HEK293 (cell line): ENCODE data around the gene EHMT1.
"Not testable (repeated sequence)": the region's sequence is repeated elsewhere in the genome, so short reads cannot be mapped to it uniquely, and the experiment has no call there.

Experiments
- CTCF ChIA-PET: fragments of 350-600 bp; formaldehyde crosslinking; extraction: SDS; loops from one replicate; lab custom pipeline; 2021; ENCODE audit warnings: antibody characterized with exemption; lab: Yijun Ruan, JAX
- POLR2A ChIA-PET: fragments of 300-600 bp; formaldehyde crosslinking; extraction: SDS; loops from one replicate; lab custom pipeline; 2020; ENCODE audit warnings: antibody characterized with exemption, inconsistent platforms; lab: Yijun Ruan, JAX
- H3K27ac ChIP-seq: fragments of 200-500 bp; sonication (Bioruptor generic); 2 replicates; pipeline ENCODE4 v1.5.1; 2014; ENCODE audit warnings: low read depth, low read length, control low read depth, inconsistent platforms; ENCODE audit errors: extremely low read depth
- H3K36me3 ChIP-seq, 2 experiments: fragments of 200-500 bp in 1 of 2; sonication (Bioruptor generic) in 1 of 2; 1 replicate in 1 of 2; 2 replicates in 1 of 2; pipeline ENCODE4 v1.5.1; 2014 to 2017; ENCODE audit warnings: inconsistent platforms in 2 of 2, low read length in 2 of 2; ENCODE audit not compliant: control insufficient read depth in 2 of 2, insufficient read depth in 1 of 2
- H3K4me1 ChIP-seq: fragments of 200-500 bp; sonication (Bioruptor generic); 2 replicates; pipeline ENCODE4 v1.5.1; 2014; ENCODE audit warnings: mild to moderate bottlenecking, low read length, inconsistent platforms; ENCODE audit not compliant: control insufficient read depth, insufficient read depth
- H3K4me3 ChIP-seq: 2 replicates; pipeline ENCODE4 v1.5.1; 2011; ENCODE audit warnings: low read depth, mild to moderate bottlenecking, control low read depth, low read length, moderate library complexity
- H3K9me3 ChIP-seq: fragments of 200-500 bp; sonication (Bioruptor generic); 2 replicates; pipeline ENCODE4 v1.5.1; 2014; ENCODE audit warnings: low read depth, low read length, inconsistent platforms; ENCODE audit not compliant: control insufficient read depth, insufficient read depth
- BCL11B ChIP-seq: fragments of 450-650 bp; formaldehyde crosslinking; IDR thresholded peaks from 2 replicates; pipeline ENCODE4 v1.5.1; 2016; ENCODE audit warnings: low read depth, missing biosample characterization, missing genetic modification characterization
- YY2 ChIP-seq: fragments of 450-650 bp; formaldehyde crosslinking; IDR thresholded peaks from 2 replicates; pipeline ENCODE4 v1.5.1; 2016; ENCODE audit warnings: missing biosample characterization, missing genetic modification characterization
- ZFHX2 ChIP-seq: fragments of 450-650 bp; formaldehyde crosslinking; conservative IDR thresholded peaks from 2 replicates; pipeline ENCODE4 v1.5.1; 2016; ENCODE audit warnings: missing biosample characterization, missing genetic modification characterization
- ZNF311 ChIP-seq: fragments of 450-650 bp; formaldehyde crosslinking; IDR thresholded peaks from 2 replicates; pipeline ENCODE4 v1.5.1; 2017; ENCODE audit warnings: missing biosample characterization, missing genetic modification characterization, borderline replicate concordance
- ZNF48 ChIP-seq: fragments of 450-650 bp; formaldehyde crosslinking; IDR thresholded peaks from 2 replicates; pipeline ENCODE4 v1.5.1; 2016; ENCODE audit warnings: missing biosample characterization, missing genetic modification characterization
- ZNF555 ChIP-seq: fragments of 450-650 bp; formaldehyde crosslinking; conservative IDR thresholded peaks from 2 replicates; pipeline ENCODE4 v1.5.1; 2017; ENCODE audit warnings: missing biosample characterization, mild to moderate bottlenecking, missing genetic modification characterization, inconsistent platforms
- ZNF785 ChIP-seq: fragments of 450-650 bp; formaldehyde crosslinking; IDR thresholded peaks from 2 replicates; pipeline ENCODE4 v1.5.1; 2016; ENCODE audit warnings: missing biosample characterization, missing genetic modification characterization
- ZSCAN16 ChIP-seq: fragments of 450-650 bp; formaldehyde crosslinking; IDR thresholded peaks from 2 replicates; pipeline ENCODE4 v1.5.1; 2016; ENCODE audit warnings: missing biosample characterization, missing genetic modification characterization
- TF ChIP-seq, protein P1 (sequence below): fragments of 450-650 bp; formaldehyde crosslinking; IDR thresholded peaks from 2 replicates; pipeline ENCODE4 v1.5.1; 2016; ENCODE audit warnings: missing biosample characterization, missing genetic modification characterization
- TF ChIP-seq, protein P2 (sequence below): fragments of 450-650 bp; IDR thresholded peaks from 2 replicates; pipeline ENCODE4 v1.5.1; 2018; ENCODE audit warnings: missing biosample characterization, missing genetic modification characterization
- TF ChIP-seq, protein P3 (sequence below): fragments of 450-650 bp; formaldehyde crosslinking; IDR thresholded peaks from 2 replicates; pipeline ENCODE4 v1.5.1; 2016; ENCODE audit warnings: missing biosample characterization, missing genetic modification characterization
- TF ChIP-seq, protein P4 (sequence below): fragments of 450-650 bp; formaldehyde crosslinking; IDR thresholded peaks from 2 replicates; pipeline ENCODE4 v1.5.1; 2016; ENCODE audit warnings: missing biosample characterization, missing genetic modification characterization, low read depth
- TF ChIP-seq, protein P5 (sequence below): fragments of 450-650 bp; formaldehyde crosslinking; optimal IDR thresholded peaks from 2 replicates; pipeline ENCODE3; 2016; ENCODE audit warnings: missing biosample characterization, mild to moderate bottlenecking, missing genetic modification characterization

The EHMT1 gene

DNA sequence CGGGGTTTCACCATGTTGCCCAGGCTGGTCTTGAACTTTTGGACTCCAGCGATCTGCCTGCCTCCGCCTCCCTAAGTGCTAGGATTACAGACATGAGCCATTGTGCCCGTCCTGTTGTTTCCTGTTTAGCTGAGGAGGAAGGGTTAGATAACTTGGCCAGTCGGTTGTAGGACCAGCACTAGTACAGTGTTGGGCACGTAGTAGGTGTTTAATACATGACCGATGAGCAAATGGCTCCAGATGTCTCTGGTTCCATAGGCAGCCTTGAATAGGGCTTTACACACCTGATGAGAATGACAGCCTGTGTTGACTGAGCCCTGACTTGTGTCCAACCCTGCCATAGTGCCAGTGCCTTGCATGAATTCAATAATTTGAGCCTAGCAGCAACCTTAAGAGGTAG lies 1.8 kb downstream of the EHMT1 start:
- Histone ChIP-seq H3K9me3 (no peaks in the 10 kb centered on the region), H3K4me1 (no peaks in the 10 kb centered on the region), H3K4me3 (no peak overlapping the region), H3K27ac (no peak overlapping the region), H3K36me3 (peaks cover 0 to 24% of the 10 kb centered on the region in 2 experiments; a peak in 2 of 3 replicates)
- CTCF ChIA-PET: interaction anchor here (0.5 to 1.8 kb wide), 8 partner anchors 9 to 76 kb away, joined by 3 to 6 read pairs (median 4); no protein-coding TSS in a partner anchor
- no peak for TF ChIP-seq ZNF785 (tag by site-specific recombination)
- no peak for TF ChIP-seq ZNF555
- no peak for TF ChIP-seq ZNF48 (tag by site-specific recombination)
- 0 out of 2 replicates have a peak, but pooled peaks have one; percentile 49 for TF ChIP-seq ZSCAN16 (tag by site-specific recombination)
- no peak for TF ChIP-seq YY2 (tag by site-specific recombination)
- TF ChIP-seq, all 188 proteins: peak for 1
- POLR2A ChIA-PET: interaction anchor here (1.9 kb wide), 1 partner anchor 15 kb away, joined by 6 read pairs; the partner anchor contains the start of gene ARRDC1

DNA sequence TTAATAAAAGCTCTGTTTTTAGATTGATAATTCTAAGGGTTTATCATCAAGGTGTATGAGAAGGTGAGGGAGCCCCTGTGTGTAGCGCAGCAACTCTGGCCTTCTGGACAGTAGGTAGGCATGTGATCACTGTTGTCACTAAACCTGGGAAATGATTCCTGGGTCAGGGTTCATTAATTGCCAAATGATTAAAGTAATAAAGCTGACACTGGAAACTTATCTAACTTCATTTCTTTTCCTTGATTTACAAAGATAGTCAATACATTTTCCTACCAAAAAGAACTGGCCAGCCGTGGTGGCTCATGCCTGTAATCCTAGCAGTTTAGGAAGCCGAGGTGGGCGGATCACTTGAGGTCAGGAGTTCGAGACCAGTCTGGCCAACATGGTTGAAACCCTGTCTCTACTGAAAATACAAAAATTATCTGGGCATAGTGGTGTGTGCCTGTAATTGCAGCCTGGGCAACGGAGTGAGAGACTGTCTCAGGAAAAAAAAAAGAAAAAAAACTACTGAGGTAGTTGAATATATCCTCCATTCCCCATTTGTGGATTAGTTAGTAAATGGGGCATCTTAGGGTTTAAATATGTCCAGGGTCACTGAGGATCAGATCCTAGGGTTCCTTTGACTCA lies 2.4 kb downstream of the EHMT1 start:
- Histone ChIP-seq H3K4me1 (no peaks in the 10 kb centered on the region), H3K27ac (no peak overlapping the region), H3K4me3 (no peak overlapping the region), H3K36me3 (peaks cover 0 to 18% of the 10 kb centered on the region in 2 experiments; a peak in 2 of 3 replicates), H3K9me3 (no peaks in the 10 kb centered on the region)
- ChIA-PET CTCF (interaction anchor here (0.5 to 1.4 kb wide), 9 partner anchors 9 to 75 kb away, joined by 3 to 6 read pairs (median 3); no protein-coding TSS in a partner anchor), POLR2A (interaction anchor here (1.9 kb wide), 1 partner anchor 16 kb away, joined by 6 read pairs; the partner anchor contains the start of gene ARRDC1)
- TF ChIP-seq, protein P1, sequence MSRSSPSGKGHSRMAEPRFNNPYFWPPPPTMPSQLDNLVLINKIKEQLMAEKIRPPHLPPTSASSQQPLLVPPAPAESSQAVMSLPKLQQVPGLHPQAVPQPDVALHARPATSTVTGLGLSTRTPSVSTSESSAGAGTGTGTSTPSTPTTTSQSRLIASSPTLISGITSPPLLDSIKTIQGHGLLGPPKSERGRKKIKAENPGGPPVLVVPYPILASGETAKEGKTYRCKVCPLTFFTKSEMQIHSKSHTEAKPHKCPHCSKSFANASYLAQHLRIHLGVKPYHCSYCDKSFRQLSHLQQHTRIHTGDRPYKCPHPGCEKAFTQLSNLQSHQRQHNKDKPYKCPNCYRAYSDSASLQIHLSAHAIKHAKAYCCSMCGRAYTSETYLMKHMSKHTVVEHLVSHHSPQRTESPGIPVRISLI (tag by site-specific recombination): 0 out of 2 replicates have a peak, but pooled peaks have one; percentile 28
- TF ChIP-seq, protein P2, sequence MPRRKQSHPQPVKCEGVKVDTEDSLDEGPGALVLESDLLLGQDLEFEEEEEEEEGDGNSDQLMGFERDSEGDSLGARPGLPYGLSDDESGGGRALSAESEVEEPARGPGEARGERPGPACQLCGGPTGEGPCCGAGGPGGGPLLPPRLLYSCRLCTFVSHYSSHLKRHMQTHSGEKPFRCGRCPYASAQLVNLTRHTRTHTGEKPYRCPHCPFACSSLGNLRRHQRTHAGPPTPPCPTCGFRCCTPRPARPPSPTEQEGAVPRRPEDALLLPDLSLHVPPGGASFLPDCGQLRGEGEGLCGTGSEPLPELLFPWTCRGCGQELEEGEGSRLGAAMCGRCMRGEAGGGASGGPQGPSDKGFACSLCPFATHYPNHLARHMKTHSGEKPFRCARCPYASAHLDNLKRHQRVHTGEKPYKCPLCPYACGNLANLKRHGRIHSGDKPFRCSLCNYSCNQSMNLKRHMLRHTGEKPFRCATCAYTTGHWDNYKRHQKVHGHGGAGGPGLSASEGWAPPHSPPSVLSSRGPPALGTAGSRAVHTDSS (tag by site-specific recombination): no peak
- TF ChIP-seq ZNF311 (tag by site-specific recombination) (no peak), ZFHX2 (tag by site-specific recombination) (0 out of 2 replicates have a peak, but pooled peaks have one; percentile 16), BCL11B (tag by site-specific recombination) (no peak)
- TF ChIP-seq, protein P3, sequence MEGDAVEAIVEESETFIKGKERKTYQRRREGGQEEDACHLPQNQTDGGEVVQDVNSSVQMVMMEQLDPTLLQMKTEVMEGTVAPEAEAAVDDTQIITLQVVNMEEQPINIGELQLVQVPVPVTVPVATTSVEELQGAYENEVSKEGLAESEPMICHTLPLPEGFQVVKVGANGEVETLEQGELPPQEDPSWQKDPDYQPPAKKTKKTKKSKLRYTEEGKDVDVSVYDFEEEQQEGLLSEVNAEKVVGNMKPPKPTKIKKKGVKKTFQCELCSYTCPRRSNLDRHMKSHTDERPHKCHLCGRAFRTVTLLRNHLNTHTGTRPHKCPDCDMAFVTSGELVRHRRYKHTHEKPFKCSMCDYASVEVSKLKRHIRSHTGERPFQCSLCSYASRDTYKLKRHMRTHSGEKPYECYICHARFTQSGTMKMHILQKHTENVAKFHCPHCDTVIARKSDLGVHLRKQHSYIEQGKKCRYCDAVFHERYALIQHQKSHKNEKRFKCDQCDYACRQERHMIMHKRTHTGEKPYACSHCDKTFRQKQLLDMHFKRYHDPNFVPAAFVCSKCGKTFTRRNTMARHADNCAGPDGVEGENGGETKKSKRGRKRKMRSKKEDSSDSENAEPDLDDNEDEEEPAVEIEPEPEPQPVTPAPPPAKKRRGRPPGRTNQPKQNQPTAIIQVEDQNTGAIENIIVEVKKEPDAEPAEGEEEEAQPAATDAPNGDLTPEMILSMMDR: 0 out of 2 replicates have a peak, but pooled peaks have one; percentile 10

DNA sequence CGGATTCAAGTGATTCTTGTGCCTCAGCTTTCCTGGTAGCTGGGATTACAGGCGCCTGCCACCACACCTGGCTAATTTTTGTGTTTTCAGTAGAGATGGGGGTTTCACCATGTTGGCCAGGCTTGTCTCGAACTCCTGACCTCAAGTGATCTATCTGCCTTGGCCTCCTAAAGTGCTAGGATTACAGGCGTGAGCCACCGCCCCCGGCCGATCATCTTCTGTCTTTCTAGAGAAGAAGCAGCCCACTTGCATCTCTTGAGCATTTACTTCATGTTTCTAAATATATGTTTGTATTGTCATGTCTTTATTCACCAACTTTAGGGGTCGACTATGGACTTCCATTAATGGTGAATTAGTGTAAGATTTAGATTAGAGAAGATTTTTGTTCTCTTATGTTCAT lies 3.4 kb downstream of the EHMT1 start:
- H3K36me3 ChIP-seq: peaks cover 0 to 11% of the 10 kb centered on the region in 2 experiments; a peak in 2 of 3 replicates
- H3K4me3 ChIP-seq, H3K27ac ChIP-seq, H3K4me1 ChIP-seq, H3K9me3 ChIP-seq: not testable (repeated sequence)
- POLR2A ChIA-PET: interaction anchor here (1.9 kb wide), 1 partner anchor 17 kb away, joined by 6 read pairs; the partner anchor contains the start of gene ARRDC1
- CTCF ChIA-PET: interaction anchor here (0.6 to 1.2 kb wide), 4 partner anchors 20 to 44 kb away, joined by 3 to 7 read pairs (median 3); no protein-coding TSS in a partner anchor

DNA sequence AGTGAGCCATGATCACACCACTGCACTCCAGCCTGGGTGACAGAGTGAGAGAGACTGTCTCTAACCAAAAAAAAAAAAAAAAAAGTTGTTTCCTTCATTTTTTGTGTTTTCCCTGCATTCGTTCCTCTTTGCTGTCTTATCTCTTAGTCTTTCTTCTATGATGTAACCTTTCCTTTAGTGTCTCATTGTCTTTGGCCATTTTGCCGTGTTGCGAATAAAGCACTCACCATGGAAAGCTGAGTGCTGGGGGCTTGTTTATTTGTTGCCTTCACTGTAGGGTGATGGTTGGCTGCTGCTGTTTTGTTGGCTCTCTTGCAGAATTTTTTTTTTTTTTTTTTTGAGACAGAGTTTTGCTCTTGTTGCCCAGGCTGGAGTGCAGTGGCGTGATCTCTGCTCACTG lies 7.7 kb downstream of the EHMT1 start:
- ChIA-PET CTCF (interaction anchor here (0.6 kb wide), 1 partner anchor 59 kb away, joined by 4 read pairs; no protein-coding TSS in a partner anchor), POLR2A (interaction anchor here (1.5 kb wide), 1 partner anchor 35 kb away, joined by 3 read pairs; no protein-coding TSS in a partner anchor)
- TF ChIP-seq, protein P4, sequence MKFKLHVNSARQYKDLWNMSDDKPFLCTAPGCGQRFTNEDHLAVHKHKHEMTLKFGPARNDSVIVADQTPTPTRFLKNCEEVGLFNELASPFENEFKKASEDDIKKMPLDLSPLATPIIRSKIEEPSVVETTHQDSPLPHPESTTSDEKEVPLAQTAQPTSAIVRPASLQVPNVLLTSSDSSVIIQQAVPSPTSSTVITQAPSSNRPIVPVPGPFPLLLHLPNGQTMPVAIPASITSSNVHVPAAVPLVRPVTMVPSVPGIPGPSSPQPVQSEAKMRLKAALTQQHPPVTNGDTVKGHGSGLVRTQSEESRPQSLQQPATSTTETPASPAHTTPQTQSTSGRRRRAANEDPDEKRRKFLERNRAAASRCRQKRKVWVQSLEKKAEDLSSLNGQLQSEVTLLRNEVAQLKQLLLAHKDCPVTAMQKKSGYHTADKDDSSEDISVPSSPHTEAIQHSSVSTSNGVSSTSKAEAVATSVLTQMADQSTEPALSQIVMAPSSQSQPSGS (tag by site-specific recombination): 0 out of 2 replicates have a peak, but pooled peaks have one; percentile 26
- TF ChIP-seq, protein P5, sequence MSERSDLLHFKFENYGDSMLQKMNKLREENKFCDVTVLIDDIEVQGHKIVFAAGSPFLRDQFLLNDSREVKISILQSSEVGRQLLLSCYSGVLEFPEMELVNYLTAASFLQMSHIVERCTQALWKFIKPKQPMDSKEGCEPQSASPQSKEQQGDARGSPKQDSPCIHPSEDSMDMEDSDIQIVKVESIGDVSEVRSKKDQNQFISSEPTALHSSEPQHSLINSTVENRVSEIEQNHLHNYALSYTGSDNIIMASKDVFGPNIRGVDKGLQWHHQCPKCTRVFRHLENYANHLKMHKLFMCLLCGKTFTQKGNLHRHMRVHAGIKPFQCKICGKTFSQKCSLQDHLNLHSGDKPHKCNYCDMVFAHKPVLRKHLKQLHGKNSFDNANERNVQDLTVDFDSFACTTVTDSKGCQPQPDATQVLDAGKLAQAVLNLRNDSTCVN (tag by site-specific recombination): no peak
- peaks cover 4% of the 10 kb centered on the region for H3K4me1 ChIP-seq
- peaks cover 0 to 5% of the 10 kb centered on the region in 2 experiments; a peak in 2 of 3 replicates for H3K36me3 ChIP-seq
- H3K27ac ChIP-seq: no peak overlapping the region
- H3K4me3 ChIP-seq: no peak overlapping the region
- no peaks in the 10 kb centered on the region for H3K9me3 ChIP-seq

DNA sequence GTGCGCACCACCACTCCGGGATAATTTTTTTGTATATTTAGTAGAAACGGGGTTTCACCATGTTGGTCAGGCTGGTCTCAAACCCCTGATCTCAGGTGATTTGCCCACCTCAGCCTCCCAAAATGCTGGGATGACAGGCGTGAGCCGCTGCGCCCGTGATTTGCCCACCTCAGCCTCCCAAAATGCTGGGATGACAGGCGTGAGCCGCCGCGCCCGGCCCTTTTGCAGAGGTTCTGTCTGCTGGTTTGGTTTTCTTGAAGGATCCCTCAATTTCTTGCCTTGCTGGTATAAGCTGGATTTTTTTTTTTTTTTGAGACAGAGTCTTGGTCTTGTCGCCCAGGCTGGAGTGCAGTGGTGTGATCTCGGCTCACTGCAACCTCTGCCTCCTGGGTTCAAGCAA lies 8.6 kb downstream of the EHMT1 start:
- H3K4me1 ChIP-seq, H3K36me3 ChIP-seq, H3K27ac ChIP-seq, H3K9me3 ChIP-seq, H3K4me3 ChIP-seq, CTCF ChIA-PET: not testable (repeated sequence)
- POLR2A ChIA-PET: interaction anchor here (1.5 kb wide), 1 partner anchor 36 kb away, joined by 3 read pairs; no protein-coding TSS in a partner anchor
